Measurements from ENCODE around the gene CFAP210.

The CFAP210 gene

DNA sequence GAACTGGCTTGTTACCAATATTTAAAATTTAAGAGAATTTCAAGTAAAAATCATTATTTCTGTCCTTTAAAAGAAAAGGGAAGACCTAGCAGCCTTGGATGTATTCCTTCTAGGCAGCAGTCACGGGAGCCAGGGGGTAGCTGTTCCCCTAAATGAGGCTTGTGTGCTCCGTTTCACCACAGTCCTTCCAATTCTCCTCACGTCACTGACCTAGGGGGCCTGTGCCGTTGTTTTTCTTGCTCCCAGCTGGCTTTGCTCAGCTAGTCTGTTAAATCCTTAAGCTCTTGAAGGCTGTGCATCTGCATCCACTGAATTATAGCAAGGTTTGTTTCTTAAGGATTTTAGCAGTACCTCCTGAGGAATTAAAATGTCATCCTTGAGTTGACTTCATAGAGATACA lies 49.3 kb upstream of the CFAP210 start:
- ChIA-PET CTCF (no interaction called here), POLR2A (no interaction called here)
- H3K9me3 ChIP-seq (ENCODE audit: control insufficient read depth, insufficient read depth, low read depth, low read length): no peaks in the 10 kb centered on the region
- no peak overlapping the region for H3K27ac ChIP-seq (ENCODE audit: extremely low read depth, low read depth, low read length)
- TF ChIP-seq ZNF544 (tag by site-specific recombination; IDR thresholded peaks at IDR 0.05): no peak
- no peak for TF ChIP-seq ZNF529 (tag by site-specific recombination; IDR thresholded peaks at IDR 0.05; ENCODE audit: insufficient replicate concordance)
- TF ChIP-seq ZNF626 (tag by site-specific recombination; IDR thresholded peaks at IDR 0.05): no peak
- no peak for TF ChIP-seq GLI2 (tag by site-specific recombination; IDR thresholded peaks at IDR 0.05; ENCODE audit: borderline replicate concordance, low read depth)
- TF ChIP-seq ZNF350 (tag by site-specific recombination; IDR thresholded peaks at IDR 0.05): no peak
- no peak for TF ChIP-seq ZNF155 (tag by site-specific recombination; IDR thresholded peaks at IDR 0.05)
- no peak for TF ChIP-seq GLI4 (tag by site-specific recombination; IDR thresholded peaks at IDR 0.05)
- no peak for TF ChIP-seq ZNF623 (tag by site-specific recombination; IDR thresholded peaks at IDR 0.05)
- TF ChIP-seq KLF8 (tag by site-specific recombination; IDR thresholded peaks at IDR 0.05): no peak
- TF ChIP-seq, protein P1, sequence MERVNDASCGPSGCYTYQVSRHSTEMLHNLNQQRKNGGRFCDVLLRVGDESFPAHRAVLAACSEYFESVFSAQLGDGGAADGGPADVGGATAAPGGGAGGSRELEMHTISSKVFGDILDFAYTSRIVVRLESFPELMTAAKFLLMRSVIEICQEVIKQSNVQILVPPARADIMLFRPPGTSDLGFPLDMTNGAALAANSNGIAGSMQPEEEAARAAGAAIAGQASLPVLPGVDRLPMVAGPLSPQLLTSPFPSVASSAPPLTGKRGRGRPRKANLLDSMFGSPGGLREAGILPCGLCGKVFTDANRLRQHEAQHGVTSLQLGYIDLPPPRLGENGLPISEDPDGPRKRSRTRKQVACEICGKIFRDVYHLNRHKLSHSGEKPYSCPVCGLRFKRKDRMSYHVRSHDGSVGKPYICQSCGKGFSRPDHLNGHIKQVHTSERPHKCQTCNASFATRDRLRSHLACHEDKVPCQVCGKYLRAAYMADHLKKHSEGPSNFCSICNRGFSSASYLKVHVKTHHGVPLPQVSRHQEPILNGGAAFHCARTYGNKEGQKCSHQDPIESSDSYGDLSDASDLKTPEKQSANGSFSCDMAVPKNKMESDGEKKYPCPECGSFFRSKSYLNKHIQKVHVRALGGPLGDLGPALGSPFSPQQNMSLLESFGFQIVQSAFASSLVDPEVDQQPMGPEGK (tag by site-specific recombination; IDR thresholded peaks at IDR 0.05): no peak
- TF ChIP-seq ZNF48 (tag by site-specific recombination; IDR thresholded peaks at IDR 0.05): no peak
- no peak for TF ChIP-seq SETDB1 (IDR thresholded peaks at IDR 0.05; ENCODE audit: insufficient read length, low read length)
- TF ChIP-seq ZNF394 (tag by site-specific recombination; IDR thresholded peaks at IDR 0.05; ENCODE audit: borderline replicate concordance): no peak
- TF ChIP-seq HOXD13 (CRISPR knock-in tag; IDR thresholded peaks at IDR 0.05; ENCODE audit: borderline replicate concordance): no peak
- TF ChIP-seq, protein P2, sequence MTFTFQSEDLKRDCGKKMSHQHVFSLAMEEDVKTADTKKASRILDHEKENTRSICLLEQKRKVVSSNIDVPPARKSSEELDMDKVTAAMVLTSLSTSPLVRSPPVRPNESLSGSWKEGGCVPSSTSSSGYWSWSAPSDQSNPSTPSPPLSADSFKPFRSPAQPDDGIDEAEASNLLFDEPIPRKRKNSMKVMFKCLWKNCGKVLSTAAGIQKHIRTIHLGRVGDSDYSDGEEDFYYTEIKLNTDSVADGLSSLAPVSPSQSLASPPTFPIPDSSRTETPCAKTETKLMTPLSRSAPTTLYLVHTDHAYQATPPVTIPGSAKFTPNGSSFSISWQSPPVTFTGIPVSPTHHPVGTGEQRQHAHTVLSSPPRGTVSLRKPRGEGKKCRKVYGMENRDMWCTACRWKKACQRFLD (tag by site-specific recombination; IDR thresholded peaks at IDR 0.05): no peak
- TF ChIP-seq ZNF404 (tag by site-specific recombination; IDR thresholded peaks at IDR 0.05): no peak
- no peak overlapping the region for H3K4me3 ChIP-seq (ENCODE audit: low read depth, low read length)
- H3K4me1 ChIP-seq (ENCODE audit: control insufficient read depth, insufficient read depth, low read length): no peaks in the 10 kb centered on the region; the same call in 1 of the 2 replicates
- peaks cover 47 to 80% of the 10 kb centered on the region in 2 experiments for H3K36me3 ChIP-seq (ENCODE audit: control insufficient read depth in 2 of 2, insufficient read depth in 1 of 2, low read length in 2 of 2)

DNA sequence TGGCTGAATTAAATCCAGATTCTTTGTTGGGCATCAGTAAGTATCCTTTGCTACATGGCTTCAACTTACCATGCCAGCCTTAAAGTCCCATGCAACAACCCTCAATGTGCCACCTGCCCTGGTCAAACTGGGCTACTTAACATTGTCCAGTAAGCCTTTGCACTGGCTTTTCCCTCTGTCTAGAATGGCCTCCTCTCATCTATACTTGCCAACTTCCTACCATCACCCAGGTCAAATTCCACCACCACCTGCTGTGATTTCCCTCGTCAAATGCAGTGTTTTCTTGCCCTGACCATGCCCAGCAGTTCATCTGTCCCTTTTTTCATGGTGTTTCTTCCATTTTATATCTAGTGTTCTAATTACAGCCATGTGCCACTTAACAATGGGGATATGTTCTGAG lies 45.1 kb upstream of the CFAP210 start:
- Histone ChIP-seq H3K9me3 (ENCODE audit: control insufficient read depth, insufficient read depth, low read depth, low read length) (no peaks in the 10 kb centered on the region), H3K4me1 (ENCODE audit: control insufficient read depth, insufficient read depth, low read length) (no peaks in the 10 kb centered on the region; the same call in 1 of the 2 replicates), H3K36me3 (ENCODE audit: control insufficient read depth in 2 of 2, insufficient read depth in 1 of 2, low read length in 2 of 2) (peaks cover 23 to 54% of the 10 kb centered on the region in 2 experiments), H3K27ac (ENCODE audit: extremely low read depth, low read depth, low read length) (no peak overlapping the region), H3K4me3 (ENCODE audit: low read depth, low read length) (no peak overlapping the region)
- POLR2A ChIA-PET: no interaction called here
- CTCF ChIA-PET: no interaction called here
- TF ChIP-seq, protein P3, sequence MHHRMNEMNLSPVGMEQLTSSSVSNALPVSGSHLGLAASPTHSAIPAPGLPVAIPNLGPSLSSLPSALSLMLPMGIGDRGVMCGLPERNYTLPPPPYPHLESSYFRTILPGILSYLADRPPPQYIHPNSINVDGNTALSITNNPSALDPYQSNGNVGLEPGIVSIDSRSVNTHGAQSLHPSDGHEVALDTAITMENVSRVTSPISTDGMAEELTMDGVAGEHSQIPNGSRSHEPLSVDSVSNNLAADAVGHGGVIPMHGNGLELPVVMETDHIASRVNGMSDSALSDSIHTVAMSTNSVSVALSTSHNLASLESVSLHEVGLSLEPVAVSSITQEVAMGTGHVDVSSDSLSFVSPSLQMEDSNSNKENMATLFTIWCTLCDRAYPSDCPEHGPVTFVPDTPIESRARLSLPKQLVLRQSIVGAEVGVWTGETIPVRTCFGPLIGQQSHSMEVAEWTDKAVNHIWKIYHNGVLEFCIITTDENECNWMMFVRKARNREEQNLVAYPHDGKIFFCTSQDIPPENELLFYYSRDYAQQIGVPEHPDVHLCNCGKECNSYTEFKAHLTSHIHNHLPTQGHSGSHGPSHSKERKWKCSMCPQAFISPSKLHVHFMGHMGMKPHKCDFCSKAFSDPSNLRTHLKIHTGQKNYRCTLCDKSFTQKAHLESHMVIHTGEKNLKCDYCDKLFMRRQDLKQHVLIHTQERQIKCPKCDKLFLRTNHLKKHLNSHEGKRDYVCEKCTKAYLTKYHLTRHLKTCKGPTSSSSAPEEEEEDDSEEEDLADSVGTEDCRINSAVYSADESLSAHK (tag by site-specific recombination; IDR thresholded peaks at IDR 0.05): no peak
- TF ChIP-seq ZNF138 (tag by site-specific recombination; IDR thresholded peaks at IDR 0.05; ENCODE audit: borderline replicate concordance): no peak
- no peak for TF ChIP-seq ZNF24 (tag by site-specific recombination; IDR thresholded peaks at IDR 0.05)
- TF ChIP-seq ZSCAN23 (tag by site-specific recombination; IDR thresholded peaks at IDR 0.05): no peak
- no peak for TF ChIP-seq ZNF548 (tag by site-specific recombination; IDR thresholded peaks at IDR 0.05)
- TF ChIP-seq HOXD13 (CRISPR knock-in tag; IDR thresholded peaks at IDR 0.05; ENCODE audit: borderline replicate concordance): no peak
- TF ChIP-seq, protein P4, sequence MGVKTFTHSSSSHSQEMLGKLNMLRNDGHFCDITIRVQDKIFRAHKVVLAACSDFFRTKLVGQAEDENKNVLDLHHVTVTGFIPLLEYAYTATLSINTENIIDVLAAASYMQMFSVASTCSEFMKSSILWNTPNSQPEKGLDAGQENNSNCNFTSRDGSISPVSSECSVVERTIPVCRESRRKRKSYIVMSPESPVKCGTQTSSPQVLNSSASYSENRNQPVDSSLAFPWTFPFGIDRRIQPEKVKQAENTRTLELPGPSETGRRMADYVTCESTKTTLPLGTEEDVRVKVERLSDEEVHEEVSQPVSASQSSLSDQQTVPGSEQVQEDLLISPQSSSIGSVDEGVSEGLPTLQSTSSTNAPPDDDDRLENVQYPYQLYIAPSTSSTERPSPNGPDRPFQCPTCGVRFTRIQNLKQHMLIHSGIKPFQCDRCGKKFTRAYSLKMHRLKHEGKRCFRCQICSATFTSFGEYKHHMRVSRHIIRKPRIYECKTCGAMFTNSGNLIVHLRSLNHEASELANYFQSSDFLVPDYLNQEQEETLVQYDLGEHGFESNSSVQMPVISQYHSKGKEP (tag by site-specific recombination; IDR thresholded peaks at IDR 0.05): no peak
- no peak for TF ChIP-seq ZNF791 (tag by site-specific recombination; IDR thresholded peaks at IDR 0.05)
- TF ChIP-seq ZNF623 (tag by site-specific recombination; IDR thresholded peaks at IDR 0.05): no peak
- TF ChIP-seq ZNF221 (tag by site-specific recombination; IDR thresholded peaks at IDR 0.05; ENCODE audit: borderline replicate concordance): no peak
- no peak for TF ChIP-seq ZBTB20 (tag by site-specific recombination; IDR thresholded peaks at IDR 0.05)
- TF ChIP-seq, protein P5, sequence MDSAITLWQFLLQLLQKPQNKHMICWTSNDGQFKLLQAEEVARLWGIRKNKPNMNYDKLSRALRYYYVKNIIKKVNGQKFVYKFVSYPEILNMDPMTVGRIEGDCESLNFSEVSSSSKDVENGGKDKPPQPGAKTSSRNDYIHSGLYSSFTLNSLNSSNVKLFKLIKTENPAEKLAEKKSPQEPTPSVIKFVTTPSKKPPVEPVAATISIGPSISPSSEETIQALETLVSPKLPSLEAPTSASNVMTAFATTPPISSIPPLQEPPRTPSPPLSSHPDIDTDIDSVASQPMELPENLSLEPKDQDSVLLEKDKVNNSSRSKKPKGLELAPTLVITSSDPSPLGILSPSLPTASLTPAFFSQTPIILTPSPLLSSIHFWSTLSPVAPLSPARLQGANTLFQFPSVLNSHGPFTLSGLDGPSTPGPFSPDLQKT (IDR thresholded peaks at IDR 0.05; ENCODE audit: borderline replicate concordance, low read depth, low read length): no peak

All from HEK293 (cell line).